HepG2 (cell line): ENCODE measurements around the gene H2AZ2. TPM values are rescaled to one million over a fixed set of nuclear protein-coding genes. Genes with fewer than 3 reads are reported as not detected.

Experiments used
- CC2D1A ChIP-seq: sonication (generic); formaldehyde crosslinking; IDR thresholded peaks from 2 replicates; pipeline ENCODE4 v1.8.1; 2023; ENCODE audit warnings: mild to moderate bottlenecking, missing genetic modification reagents
- GATAD1 ChIP-seq: IDR thresholded peaks from 2 replicates; pipeline ENCODE4 v1.6.1; 2016; ENCODE audit warnings: missing genetic modification reagents, missing compliant biosample characterization
- IKZF4 ChIP-seq: sonication (generic); formaldehyde crosslinking; IDR thresholded peaks from 2 replicates; pipeline ENCODE4 v1.5.1; 2020; ENCODE audit warnings: borderline replicate concordance, mild to moderate bottlenecking, low read depth, missing genetic modification reagents; ENCODE audit errors: not compliant biosample characterization
- MLXIP ChIP-seq: sonication (generic); formaldehyde crosslinking; IDR thresholded peaks from 2 replicates; pipeline ENCODE4 v1.9.0; 2021; ENCODE audit warnings: missing genetic modification reagents, borderline replicate concordance
- SIX1 ChIP-seq: sonication (generic); formaldehyde crosslinking; IDR thresholded peaks from 2 replicates; pipeline ENCODE4 v1.4.0; 2020; ENCODE audit warnings: missing genetic modification reagents, borderline replicate concordance
- SRY ChIP-seq: sonication (generic); formaldehyde crosslinking; IDR thresholded peaks from 2 replicates; pipeline ENCODE4 v1.8.0; 2022; ENCODE audit warnings: mild to moderate bottlenecking, missing genetic modification reagents
- ZBTB38 ChIP-seq: sonication (generic); formaldehyde crosslinking; IDR thresholded peaks from 2 replicates; pipeline ENCODE4 v1.5.1; 2020; ENCODE audit warnings: mild to moderate bottlenecking, missing genetic modification reagents
- ZNF274 ChIP-seq: sonication (generic); formaldehyde crosslinking; IDR thresholded peaks from 2 replicates; pipeline ENCODE4 v1.5.1; 2020; ENCODE audit warnings: mild to moderate bottlenecking, missing genetic modification reagents
- ZNF543 ChIP-seq: sonication (generic); formaldehyde crosslinking; IDR thresholded peaks from 2 replicates; pipeline ENCODE4 v1.4.0; 2020; ENCODE audit warnings: mild to moderate bottlenecking, missing genetic modification reagents
- ZNF619 ChIP-seq: sonication (generic); formaldehyde crosslinking; IDR thresholded peaks from 2 replicates; pipeline ENCODE4 v1.4.0; 2020; ENCODE audit warnings: mild to moderate bottlenecking, missing genetic modification reagents
- ZNF660 ChIP-seq: sonication (generic); formaldehyde crosslinking; IDR thresholded peaks from 2 replicates; pipeline ENCODE4 v1.5.1; 2020; ENCODE audit warnings: mild to moderate bottlenecking, low read depth, missing genetic modification reagents, borderline replicate concordance
- ZNF687 ChIP-seq: sonication (generic); formaldehyde crosslinking; IDR thresholded peaks from 2 replicates; pipeline ENCODE4 v1.5.1; 2020; ENCODE audit warnings: mild to moderate bottlenecking, missing genetic modification reagents, moderate library complexity
- polyA plus RNA-seq, 8 experiments: library from polyadenylated mRNA; depleted of rRNA in 3 of 8; stranded (reverse) in 7 of 8; unstranded in 1 of 8; fragments of >200 nt; fragmentation: Illumina TruSeq in 4 of 8; extraction: Trizol in 4 of 8; gene quantifications; 2 replicates each; pipeline versions ENCODE4 v1.2.1 to v1.2.3, GENCODE V29; 2011 to 2016; ENCODE audit warnings: low read depth in 4 of 8, missing spikeins in 1 of 8, mixed read lengths in 1 of 8; ENCODE audit not compliant: insufficient read depth in 1 of 8
- total RNA-seq, 5 experiments: library from RNA; depleted of rRNA; stranded (reverse); fragments of >200 nt; fragmentation: Illumina TruSeq; extraction: Trizol; gene quantifications; 2 replicates each; pipeline ENCODE4 v1.2.3, GENCODE V29; 2016; ENCODE audit warnings: low read depth in 1 of 5
- TF ChIP-seq, protein P1 (sequence below): sonication (generic); formaldehyde crosslinking; IDR thresholded peaks from 2 replicates; pipeline ENCODE4 v1.4.0; 2020; ENCODE audit warnings: low read depth, missing genetic modification reagents

Gene H2AZ2
- total and polyA plus RNA-seq, 2 of the 13 experiments (the other 11 are each of a cell fraction or from before 2014, with no cell fraction given) = 121 to 223 TPM

DNA sequence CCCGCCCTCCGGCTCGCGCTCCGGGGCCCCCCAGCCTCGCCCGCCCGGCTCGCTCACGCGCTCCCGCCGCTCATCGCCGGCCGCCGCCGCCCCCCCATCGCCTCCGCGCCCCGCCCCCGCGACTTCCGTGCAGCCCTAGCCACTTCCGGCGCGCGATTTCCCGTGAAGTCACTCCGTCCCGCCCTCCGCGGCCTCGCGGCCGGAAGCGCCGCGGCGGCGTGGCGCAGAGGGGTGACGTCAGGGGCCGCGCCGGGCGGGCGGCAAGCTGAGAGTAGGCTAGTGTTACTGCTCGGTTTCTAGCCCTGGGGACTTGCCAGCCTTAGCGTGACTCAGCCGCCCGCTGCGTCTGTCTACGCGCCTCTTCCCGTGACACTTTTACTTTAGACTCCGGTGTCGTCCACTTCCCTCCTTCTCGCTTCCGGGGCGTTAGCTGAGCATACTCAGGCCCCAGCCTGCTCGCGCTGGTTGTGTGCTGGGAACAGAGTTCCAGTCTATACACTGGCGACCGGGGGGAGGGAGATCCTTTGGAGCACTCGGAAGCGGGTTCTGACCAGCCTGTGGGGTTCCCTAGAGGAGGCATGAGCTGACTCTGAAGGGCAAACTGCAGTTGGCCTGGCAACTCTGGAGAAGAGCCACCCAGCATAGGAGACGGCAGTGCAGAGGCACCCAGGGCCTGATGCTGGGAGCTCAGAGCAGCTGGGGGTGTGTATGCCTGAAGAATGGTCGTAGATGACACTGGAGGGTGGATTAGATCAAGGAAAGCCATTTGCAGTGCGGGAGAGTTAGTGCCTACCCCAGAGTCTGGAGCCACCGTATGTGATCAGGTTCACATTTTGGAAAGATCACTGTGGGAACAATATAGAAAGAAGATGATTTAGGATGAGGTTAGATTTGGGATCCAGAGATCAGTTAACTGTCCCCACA is 37.8 kb upstream of the H2AZ2 start, which contains the start of gene PURB (continued):
- TF ChIP-seq ZNF687 (CRISPR knock-in tag) (peak; percentile 85), ZNF274 (CRISPR knock-in tag) (peak; percentile 83), MLXIP (no peak), GATAD1 (CRISPR knock-in tag) (peak; percentile 95), CC2D1A (CRISPR knock-in tag) (no peak), ZBTB38 (CRISPR knock-in tag) (peak; percentile 72), ZNF543 (peak; percentile 63; the same call in 1 of the 2 replicates), ZNF660 (no peak), SRY (CRISPR knock-in tag) (no peak), ZNF619 (CRISPR knock-in tag) (peak; percentile 73; the same call in 1 of the 2 replicates), IKZF4 (CRISPR knock-in tag) (peak; percentile 37), SIX1 (peak; percentile 32; the same call in 1 of the 2 replicates)
- TF ChIP-seq, protein P1, sequence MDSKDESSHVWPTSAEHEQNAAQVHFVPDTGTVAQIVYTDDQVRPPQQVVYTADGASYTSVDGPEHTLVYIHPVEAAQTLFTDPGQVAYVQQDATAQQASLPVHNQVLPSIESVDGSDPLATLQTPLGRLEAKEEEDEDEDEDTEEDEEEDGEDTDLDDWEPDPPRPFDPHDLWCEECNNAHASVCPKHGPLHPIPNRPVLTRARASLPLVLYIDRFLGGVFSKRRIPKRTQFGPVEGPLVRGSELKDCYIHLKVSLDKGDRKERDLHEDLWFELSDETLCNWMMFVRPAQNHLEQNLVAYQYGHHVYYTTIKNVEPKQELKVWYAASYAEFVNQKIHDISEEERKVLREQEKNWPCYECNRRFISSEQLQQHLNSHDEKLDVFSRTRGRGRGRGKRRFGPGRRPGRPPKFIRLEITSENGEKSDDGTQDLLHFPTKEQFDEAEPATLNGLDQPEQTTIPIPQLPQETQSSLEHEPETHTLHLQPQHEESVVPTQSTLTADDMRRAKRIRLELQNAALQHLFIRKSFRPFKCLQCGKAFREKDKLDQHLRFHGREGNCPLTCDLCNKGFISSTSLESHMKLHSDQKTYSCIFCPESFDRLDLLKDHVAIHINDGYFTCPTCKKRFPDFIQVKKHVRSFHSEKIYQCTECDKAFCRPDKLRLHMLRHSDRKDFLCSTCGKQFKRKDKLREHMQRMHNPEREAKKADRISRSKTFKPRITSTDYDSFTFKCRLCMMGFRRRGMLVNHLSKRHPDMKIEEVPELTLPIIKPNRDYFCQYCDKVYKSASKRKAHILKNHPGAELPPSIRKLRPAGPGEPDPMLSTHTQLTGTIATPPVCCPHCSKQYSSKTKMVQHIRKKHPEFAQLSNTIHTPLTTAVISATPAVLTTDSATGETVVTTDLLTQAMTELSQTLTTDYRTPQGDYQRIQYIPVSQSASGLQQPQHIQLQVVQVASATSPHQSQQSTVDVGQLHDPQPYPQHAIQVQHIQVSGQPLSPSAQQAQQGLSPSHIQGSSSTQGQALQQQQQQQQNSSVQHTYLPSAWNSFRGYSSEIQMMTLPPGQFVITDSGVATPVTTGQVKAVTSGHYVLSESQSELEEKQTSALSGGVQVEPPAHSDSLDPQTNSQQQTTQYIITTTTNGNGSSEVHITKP (CRISPR knock-in tag) = no peak
